ENCODE measurements around the gene DDT. TPM values are rescaled to one million over a fixed set of nuclear protein-coding genes. Genes with fewer than 3 reads are reported as not detected.
"Not testable (repeated sequence)": the region's sequence is repeated elsewhere in the genome, so short reads cannot be mapped to it uniquely, and the experiment has no call there.

DDT gene
- total and polyA plus RNA-seq, 10 donors: 63.4 to 224 (median 88.6) TPM

GRCh38 chr22:24001314-24001713 lies 27.1 kb upstream of the DDT start:
- H3K27me3 ChIP-seq (replicated peaks in 1 of 7): peaks cover 0 to 11% (median 0%) of the 10 kb centered on the region in 7 donors
- WGBS, 5 donors: 82 to 88% (median 84%) methylated on average over 5 to 9 of the region's 9 CpGs
- no peaks in the 10 kb centered on the region for H3K4me1 ChIP-seq
- H3K36me3 ChIP-seq: no peaks in the 10 kb centered on the region
- H3K4me3 ChIP-seq: no peak overlapping the region
- H3K9me3 ChIP-seq: no peaks in the 10 kb centered on the region
- no peak for DNase-seq
- H3K27ac ChIP-seq: no peak overlapping the region
- TF ChIP-seq CTCF (IDR thresholded peaks at IDR 0.05 in 8 of 11, conservative IDR thresholded peaks at IDR 0.05 in 3 of 11) (no peak), POLR2AphosphoS5 (IDR thresholded peaks at IDR 0.05) (no peak), POLR2A (IDR thresholded peaks at IDR 0.05) (no peak)
- intact Hi-C loops (cut with DNase I; ENCODE audit: low total_unique reads): no loop called here

- H3K9me3 ChIP-seq; H3K4me1 ChIP-seq; H3K4me3 ChIP-seq; H3K27ac ChIP-seq; intact Hi-C loops (cut with DNase I; ENCODE audit: low total_unique reads); H3K36me3 ChIP-seq; DNase-seq: not testable (repeated sequence)
- 71 to 80% (median 77%) methylated on average over 7 of the region's 7 CpGs for WGBS, 5 donors
- H3K27me3 ChIP-seq (replicated peaks in 1 of 7): peaks cover 0 to 11% (median 0%) of the 10 kb centered on the region in 7 donors
Observed at GRCh38 chr22:23999779-24000178, 25.5 kb upstream of the DDT start.

- intact Hi-C loops (cut with DNase I; ENCODE audit: low total_unique reads): no loop called here
- WGBS, 5 donors: 77 to 93% (median 89%) methylated on average over 3 of the region's 3 CpGs
- DNase-seq: no peak
Observed at GRCh38 chr22:23997092-23997491, 22.9 kb upstream of the DDT start.

GRCh38 chr22:23993581-23994177 lies 19.4 kb upstream of the DDT start:
- H3K27me3 ChIP-seq (replicated peaks in 1 of 7); intact Hi-C loops (cut with DNase I; ENCODE audit: low total_unique reads); H3K4me1 ChIP-seq; H3K27ac ChIP-seq; DNase-seq; H3K4me3 ChIP-seq; H3K9me3 ChIP-seq; H3K36me3 ChIP-seq: not testable (repeated sequence)
- WGBS, 5 donors: 66 to 91% (median 70%) methylated on average over 4 of the region's 4 CpGs

More at GRCh38 chr22:23997092-23997491, 22.9 kb upstream of the DDT start:
- peaks cover 0 to 9% (median 0%) of the 10 kb centered on the region in 7 donors for H3K27me3 ChIP-seq (replicated peaks in 1 of 7)
- no peak overlapping the region for H3K4me3 ChIP-seq
- no peaks in the 10 kb centered on the region for H3K36me3 ChIP-seq
- no peak overlapping the region for H3K27ac ChIP-seq
- H3K9me3 ChIP-seq: no peaks in the 10 kb centered on the region
- H3K4me1 ChIP-seq: no peaks in the 10 kb centered on the region
- TF ChIP-seq CTCF (IDR thresholded peaks at IDR 0.05 in 8 of 11, conservative IDR thresholded peaks at IDR 0.05 in 3 of 11) (no peak), POLR2A (IDR thresholded peaks at IDR 0.05) (no peak), POLR2AphosphoS5 (IDR thresholded peaks at IDR 0.05) (no peak)

GRCh38 chr22:23993080-23993479 lies 18.8 kb upstream of the DDT start:
- H3K4me3 ChIP-seq; DNase-seq; H3K36me3 ChIP-seq; H3K4me1 ChIP-seq; intact Hi-C loops (cut with DNase I; ENCODE audit: low total_unique reads); H3K9me3 ChIP-seq; H3K27me3 ChIP-seq (replicated peaks in 1 of 7); H3K27ac ChIP-seq: not testable (repeated sequence)
- 52 to 84% (median 74%) methylated on average over 2 of the region's 2 CpGs for WGBS, 5 donors

GRCh38 chr22:23989583-23990244 lies 15.5 kb upstream of the DDT start:
- H3K27me3 ChIP-seq (replicated peaks in 1 of 7); H3K4me3 ChIP-seq; H3K36me3 ChIP-seq; DNase-seq; H3K4me1 ChIP-seq; intact Hi-C loops (cut with DNase I; ENCODE audit: low total_unique reads); H3K9me3 ChIP-seq; H3K27ac ChIP-seq: not testable (repeated sequence)
- 75 to 88% (median 83%) methylated on average over 1 to 2 of the region's 3 CpGs for WGBS, 5 donors

- H3K36me3 ChIP-seq; H3K9me3 ChIP-seq; H3K4me3 ChIP-seq; DNase-seq; H3K27ac ChIP-seq; intact Hi-C loops (cut with DNase I; ENCODE audit: low total_unique reads); H3K4me1 ChIP-seq; H3K27me3 ChIP-seq (replicated peaks in 1 of 7): not testable (repeated sequence)
- WGBS, 5 donors: 53 to 81% (median 73%) methylated on average over 4 of the region's 4 CpGs; no CpG with 5 or more reads in 1 of the 5 donors
Observed at GRCh38 chr22:23986538-23987178, 12.4 kb upstream of the DDT start.

GRCh38 chr22:23986089-23986488 lies 11.8 kb upstream of the DDT start:
- H3K4me1 ChIP-seq; H3K27me3 ChIP-seq (replicated peaks in 1 of 7); DNase-seq; H3K36me3 ChIP-seq; H3K4me3 ChIP-seq; H3K27ac ChIP-seq; H3K9me3 ChIP-seq; intact Hi-C loops (cut with DNase I; ENCODE audit: low total_unique reads): not testable (repeated sequence)
- 80 to 94% (median 90%) methylated on average over 6 to 8 of the region's 8 CpGs; no CpG with 5 or more reads in 1 of the 5 donors for WGBS, 5 donors

All from spleen (tissue), 11 donors.